Measurements from ENCODE around the gene PXDN. TPM values are rescaled to one million over a fixed set of nuclear protein-coding genes. Genes with fewer than 3 reads are reported as not detected.
A peak's percentile ranks its signal among the peaks of the same experiment; 100 is the strongest.

The PXDN gene
- total RNA-seq, 1 experiment from 2014 or later: 146 TPM

GRCh38 chr2:1641523-1641922 lies 102.8 kb downstream of the PXDN start:
- DNase-seq (ENCODE audit: low spot score) (no peak), ATAC-seq (peak; percentile 51)
- H3K27me3 Mint-ChIP-seq (ENCODE audit: low read depth): no peaks in the 10 kb centered on the region
- ChIA-PET CTCF (interaction anchor here (0.9 to 1.6 kb wide), 4 partner anchors 16 to 128 kb away, joined by 3 to 4 read pairs (median 3); no protein-coding TSS in a partner anchor), POLR2A (interaction anchor here (0.9 to 2.7 kb wide), 2 partner anchors 16 to 49 kb away, joined by 3 to 11 read pairs; no protein-coding TSS in a partner anchor)
- H3K4me3 Mint-ChIP-seq: no peak overlapping the region
- peak overlapping the region; percentile 74 for H3K27ac Mint-ChIP-seq
- no peaks in the 10 kb centered on the region for H3K9me3 Mint-ChIP-seq
- H3K4me1 Mint-ChIP-seq: peaks cover 26% of the 10 kb centered on the region
- H3K36me3 Mint-ChIP-seq: peaks cover 36% of the 10 kb centered on the region
- TF ChIP-seq ZBTB43 (CRISPR knock-in tag; IDR thresholded peaks at IDR 0.05): no peak
- TF ChIP-seq, protein P1, sequence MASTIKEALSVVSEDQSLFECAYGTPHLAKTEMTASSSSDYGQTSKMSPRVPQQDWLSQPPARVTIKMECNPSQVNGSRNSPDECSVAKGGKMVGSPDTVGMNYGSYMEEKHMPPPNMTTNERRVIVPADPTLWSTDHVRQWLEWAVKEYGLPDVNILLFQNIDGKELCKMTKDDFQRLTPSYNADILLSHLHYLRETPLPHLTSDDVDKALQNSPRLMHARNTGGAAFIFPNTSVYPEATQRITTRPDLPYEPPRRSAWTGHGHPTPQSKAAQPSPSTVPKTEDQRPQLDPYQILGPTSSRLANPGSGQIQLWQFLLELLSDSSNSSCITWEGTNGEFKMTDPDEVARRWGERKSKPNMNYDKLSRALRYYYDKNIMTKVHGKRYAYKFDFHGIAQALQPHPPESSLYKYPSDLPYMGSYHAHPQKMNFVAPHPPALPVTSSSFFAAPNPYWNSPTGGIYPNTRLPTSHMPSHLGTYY (CRISPR knock-in tag; IDR thresholded peaks at IDR 0.05): no peak
- no peak for TF ChIP-seq OVOL2 (CRISPR knock-in tag; IDR thresholded peaks at IDR 0.05; ENCODE audit: borderline replicate concordance)
- no peak for TF ChIP-seq ATF1 (CRISPR knock-in tag; IDR thresholded peaks at IDR 0.05)
- TF ChIP-seq PRDM15 (CRISPR knock-in tag; IDR thresholded peaks at IDR 0.05): no peak
- TF ChIP-seq E2F4 (CRISPR knock-in tag; IDR thresholded peaks at IDR 0.05; ENCODE audit: borderline replicate concordance, low read depth): no peak
- no peak for TF ChIP-seq FOXK1 (CRISPR knock-in tag; IDR thresholded peaks at IDR 0.05)
- no peak for TF ChIP-seq JUN (CRISPR knock-in tag; IDR thresholded peaks at IDR 0.05)

- H3K27me3 Mint-ChIP-seq (ENCODE audit: low read depth): no peaks in the 10 kb centered on the region
- peaks cover 20% of the 10 kb centered on the region for H3K4me1 Mint-ChIP-seq
- H3K27ac Mint-ChIP-seq: no peak overlapping the region
- ChIA-PET CTCF (interaction anchor here (1.1 to 1.5 kb wide), 2 partner anchors 110 to 129 kb away, joined by 3 read pairs; no protein-coding TSS in a partner anchor), POLR2A (interaction anchor here (2.7 kb wide), 1 partner anchor 15 kb away, joined by 11 read pairs; no protein-coding TSS in a partner anchor)
- H3K9me3 Mint-ChIP-seq: no peaks in the 10 kb centered on the region
- no peak for DNase-seq (ENCODE audit: low spot score)
- H3K4me3 Mint-ChIP-seq: no peak overlapping the region
- ATAC-seq: no peak
- H3K36me3 Mint-ChIP-seq: peaks cover 36% of the 10 kb centered on the region
- TF ChIP-seq NFATC4 (CRISPR knock-in tag; IDR thresholded peaks at IDR 0.05): no peak
These were observed 103.8 kb downstream of the PXDN start for GRCh38 chr2:1640301-1641135.

DNA sequence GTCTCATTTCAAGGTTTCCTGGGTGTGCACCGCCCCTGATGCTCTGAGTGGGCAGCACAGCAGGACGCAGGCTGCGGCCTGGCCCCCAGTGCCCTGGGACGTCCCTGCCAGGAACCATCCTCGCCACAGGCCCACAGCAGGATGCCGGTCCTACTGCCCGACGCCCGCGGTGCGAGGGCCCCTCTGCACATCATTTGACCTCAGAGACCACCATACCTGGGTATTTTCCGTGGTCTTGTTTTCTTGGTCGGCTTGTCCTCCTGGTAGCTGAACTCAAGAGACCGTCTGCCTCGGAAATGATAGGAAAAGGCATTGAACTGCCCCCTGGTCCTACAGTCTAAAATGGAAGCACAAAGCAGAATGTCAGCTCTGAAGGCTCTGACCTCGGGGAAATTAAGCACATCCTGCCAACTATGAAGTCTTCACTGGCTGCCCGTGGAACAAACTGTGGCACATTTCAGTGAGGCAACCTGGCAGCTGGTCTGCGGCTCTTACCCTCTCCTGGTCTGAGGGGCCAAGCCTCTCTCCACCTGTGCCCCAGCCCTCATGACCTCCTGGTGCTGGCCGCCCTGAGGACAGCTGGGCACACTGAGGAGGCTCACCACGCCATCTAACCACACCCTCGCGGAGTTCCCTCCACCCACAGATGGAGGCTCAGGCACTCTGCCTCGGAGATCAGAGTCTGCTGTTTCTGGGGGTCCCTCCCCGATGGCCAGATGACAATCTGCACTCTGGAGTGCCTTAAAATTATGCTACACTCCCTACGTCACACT lies 105.0 kb downstream of the PXDN start:
- Mint-ChIP-seq H3K36me3 (peaks cover 45% of the 10 kb centered on the region), H3K4me3 (no peak overlapping the region), H3K4me1 (peaks cover 20% of the 10 kb centered on the region), H3K9me3 (no peaks in the 10 kb centered on the region), H3K27ac (no peak overlapping the region), H3K27me3 (ENCODE audit: low read depth) (no peaks in the 10 kb centered on the region)
- CTCF ChIA-PET: no interaction called here
- POLR2A ChIA-PET: interaction anchor here (1.1 kb wide), 1 partner anchor 14 kb away, joined by 3 read pairs; no protein-coding TSS in a partner anchor
- no peak for ATAC-seq
- no peak for DNase-seq (ENCODE audit: low spot score)
- TF ChIP-seq ATF1 (CRISPR knock-in tag; IDR thresholded peaks at IDR 0.05) (no peak), FOXP1 (CRISPR knock-in tag; IDR thresholded peaks at IDR 0.05; ENCODE audit: borderline replicate concordance) (no peak), SMAD3 (CRISPR knock-in tag; IDR thresholded peaks at IDR 0.05; ENCODE audit: borderline replicate concordance) (no peak), IRF2 (CRISPR knock-in tag; IDR thresholded peaks at IDR 0.05; ENCODE audit: borderline replicate concordance, low read depth) (no peak), MXD4 (CRISPR knock-in tag; IDR thresholded peaks at IDR 0.05; ENCODE audit: borderline replicate concordance) (no peak), NFE2L1 (CRISPR knock-in tag; IDR thresholded peaks at IDR 0.05) (no peak), ZNF263 (CRISPR knock-in tag; IDR thresholded peaks at IDR 0.05; ENCODE audit: low read depth) (no peak), FOXK1 (CRISPR knock-in tag; IDR thresholded peaks at IDR 0.05) (no peak), ESRRA (CRISPR knock-in tag; IDR thresholded peaks at IDR 0.05; ENCODE audit: borderline replicate concordance) (no peak), KAT7 (CRISPR knock-in tag; IDR thresholded peaks at IDR 0.05; ENCODE audit: borderline replicate concordance) (no peak), CREM (CRISPR knock-in tag; IDR thresholded peaks at IDR 0.05) (no peak)
- TF ChIP-seq, protein P2, sequence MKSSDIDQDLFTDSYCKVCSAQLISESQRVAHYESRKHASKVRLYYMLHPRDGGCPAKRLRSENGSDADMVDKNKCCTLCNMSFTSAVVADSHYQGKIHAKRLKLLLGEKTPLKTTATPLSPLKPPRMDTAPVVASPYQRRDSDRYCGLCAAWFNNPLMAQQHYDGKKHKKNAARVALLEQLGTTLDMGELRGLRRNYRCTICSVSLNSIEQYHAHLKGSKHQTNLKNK (CRISPR knock-in tag; IDR thresholded peaks at IDR 0.05): no peak
- TF ChIP-seq, protein P3, sequence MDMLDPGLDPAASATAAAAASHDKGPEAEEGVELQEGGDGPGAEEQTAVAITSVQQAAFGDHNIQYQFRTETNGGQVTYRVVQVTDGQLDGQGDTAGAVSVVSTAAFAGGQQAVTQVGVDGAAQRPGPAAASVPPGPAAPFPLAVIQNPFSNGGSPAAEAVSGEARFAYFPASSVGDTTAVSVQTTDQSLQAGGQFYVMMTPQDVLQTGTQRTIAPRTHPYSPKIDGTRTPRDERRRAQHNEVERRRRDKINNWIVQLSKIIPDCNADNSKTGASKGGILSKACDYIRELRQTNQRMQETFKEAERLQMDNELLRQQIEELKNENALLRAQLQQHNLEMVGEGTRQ (CRISPR knock-in tag; IDR thresholded peaks at IDR 0.05): no peak
